Measurements from ENCODE around the gene RNFT1. TPM values are rescaled to one million over a fixed set of nuclear protein-coding genes. Genes with fewer than 3 reads are reported as not detected.
"Not testable (repeated sequence)": the region's sequence is repeated elsewhere in the genome, so short reads cannot be mapped to it uniquely, and the experiment has no call there.

The RNFT1 gene
- total and polyA plus RNA-seq, 10 of the 15 experiments (the other 5 are each of a cell fraction or from before 2014, with no cell fraction given), result 7.7 to 20.2 (median 12.1) TPM

- RAD21 ChIA-PET (ENCODE audit: unreplicated experiment); POLR2A ChIA-PET; H3K4me1 ChIP-seq (ENCODE audit: control insufficient read depth, insufficient read depth, low read length); H3K4me2 ChIP-seq (ENCODE audit: control insufficient read depth, insufficient read depth); H3K9me3 ChIP-seq (replicated peaks; ENCODE audit: control insufficient read depth, insufficient read depth, low read length); FAIRE-seq; H3K4me3 ChIP-seq; H2AFZ ChIP-seq (ENCODE audit: control insufficient read depth, low read depth, low read length); in situ Hi-C loops (cut with MboI); BruUV-seq (replicated peaks); ATAC-seq; DNase-seq (ENCODE audit: low read depth, low spot score); intact Hi-C loops (cut with micrococcal nuclease; ENCODE audit: unreplicated experiment); H3K27ac ChIP-seq (ENCODE audit: control insufficient read depth, insufficient read depth); H4K20me1 ChIP-seq (ENCODE audit: control insufficient read depth, insufficient read depth); H3K9ac ChIP-seq (ENCODE audit: control insufficient read depth, insufficient read depth, low read length); H3K27me3 ChIP-seq (replicated peaks in 1 of 2; ENCODE audit: control insufficient read depth in 2 of 2, insufficient read depth in 2 of 2, low read length in 1 of 2); H3K36me3 ChIP-seq (ENCODE audit: control insufficient read depth in 2 of 2, insufficient read depth in 2 of 2, low read length in 1 of 2); H3K79me2 ChIP-seq (ENCODE audit: control insufficient read depth, insufficient read depth, low read length): not testable (repeated sequence)
- peak in 1 of 2 experiments; percentile 59; a peak in 1 of 4 replicates for TF ChIP-seq ETV6 (conservative IDR thresholded peaks at IDR 0.05 in 1 of 2, IDR thresholded peaks at IDR 0.05 in 1 of 2; ENCODE audit: borderline replicate concordance in 1 of 2, low read depth in 1 of 2)
- 42% methylated on average over 8 of the region's 8 CpGs for WGBS (ENCODE audit: insufficient coverage, insufficient replicate concordance, low lambda C conversion rate, missing lambda C conversion rate)
- SMC1A ChIA-PET (ENCODE audit: uncharacterized antibody, unreplicated experiment), result interaction anchor here (0.8 kb wide), 1 partner anchor 227 kb away, joined by 3 read pairs; no protein-coding TSS in a partner anchor
- CTCF ChIA-PET, result interaction anchor here (0.7 to 1.3 kb wide), 2 partner anchors 63 to 227 kb away, joined by 3 read pairs; no protein-coding TSS in a partner anchor
Observed at GRCh38 chr17:59973483-59973882, 8.9 kb upstream of the RNFT1 start.

- ChIA-PET SMC1A (ENCODE audit: uncharacterized antibody, unreplicated experiment) (interaction anchor here (0.8 kb wide), 1 partner anchor 227 kb away, joined by 3 read pairs; no protein-coding TSS in a partner anchor), RAD21 (ENCODE audit: unreplicated experiment) (no interaction called here), CTCF (interaction anchor here (0.5 to 1.3 kb wide), 2 partner anchors 65 to 226 kb away, joined by 3 read pairs; no protein-coding TSS in a partner anchor), POLR2A (no interaction called here)
- WGBS (ENCODE audit: insufficient coverage, insufficient replicate concordance, low lambda C conversion rate, missing lambda C conversion rate), result 40% methylated on average over 1 of the region's 1 CpG
- in situ Hi-C loops (cut with MboI), result no loop called here
- Histone ChIP-seq H3K9ac (ENCODE audit: control insufficient read depth, insufficient read depth, low read length) (no peak overlapping the region), H3K27me3 (replicated peaks in 1 of 2; ENCODE audit: control insufficient read depth in 2 of 2, insufficient read depth in 2 of 2, low read length in 1 of 2) (no peaks in the 10 kb centered on the region; a peak in 1 of 4 replicates), H3K9me3 (replicated peaks; ENCODE audit: control insufficient read depth, insufficient read depth, low read length) (no peaks in the 10 kb centered on the region), H3K79me2 (ENCODE audit: control insufficient read depth, insufficient read depth, low read length) (no peaks in the 10 kb centered on the region), H3K4me3 (no peak overlapping the region), H3K27ac (ENCODE audit: control insufficient read depth, insufficient read depth) (no peak overlapping the region), H3K4me2 (ENCODE audit: control insufficient read depth, insufficient read depth) (no peak overlapping the region), H4K20me1 (ENCODE audit: control insufficient read depth, insufficient read depth) (no peaks in the 10 kb centered on the region), H3K36me3 (ENCODE audit: control insufficient read depth in 2 of 2, insufficient read depth in 2 of 2, low read length in 1 of 2) (no peaks in the 10 kb centered on the region), H3K4me1 (ENCODE audit: control insufficient read depth, insufficient read depth, low read length) (no peaks in the 10 kb centered on the region), H2AFZ (ENCODE audit: control insufficient read depth, low read depth, low read length) (no peak overlapping the region)
- no peak for DNase-seq (ENCODE audit: low read depth, low spot score)
- intact Hi-C loops (cut with micrococcal nuclease; ENCODE audit: unreplicated experiment), result no loop called here
- no peak for FAIRE-seq
- no TSS peak for BruUV-seq (replicated peaks)
- no peak for TF ChIP-seq CBX5 (IDR thresholded peaks at IDR 0.05; ENCODE audit: low read depth)
- TF ChIP-seq PAX5 (IDR thresholded peaks at IDR 0.05; ENCODE audit: borderline replicate concordance, low read depth, low read length), result no peak
- TF ChIP-seq CEBPZ (IDR thresholded peaks at IDR 0.05; ENCODE audit: low read depth, low read length), result no peak
- TF ChIP-seq NFYB (IDR thresholded peaks at IDR 0.05; ENCODE audit: insufficient read depth, low read depth, low read length), result no peak
- no peak for TF ChIP-seq STAT3 (IDR thresholded peaks at IDR 0.05; ENCODE audit: low read depth, low read length)
- no peak for TF ChIP-seq E2F4 (IDR thresholded peaks at IDR 0.05; ENCODE audit: low read depth, low read length)
- TF ChIP-seq BCL3 (IDR thresholded peaks at IDR 0.05; ENCODE audit: borderline replicate concordance, insufficient read depth, low read depth, low read length, poor library complexity, severe bottlenecking), result no peak
- TF ChIP-seq RCOR1 (conservative IDR thresholded peaks at IDR 0.05; ENCODE audit: low read depth, low read length), result no peak
- no peak for TF ChIP-seq BMI1 (IDR thresholded peaks at IDR 0.05; ENCODE audit: borderline replicate concordance)
- no peak for TF ChIP-seq ZBED1 (IDR thresholded peaks at IDR 0.05; ENCODE audit: borderline replicate concordance)
- no peak for ATAC-seq
Observed at GRCh38 chr17:59972778-59973177, 8.2 kb upstream of the RNFT1 start.

Measured in GM12878 (cell line).